Stomach (tissue), 4 donors: Measurements from ENCODE around the gene DRD3.

Experiments
- EP300 ChIP-seq: sonication (generic); formaldehyde crosslinking; IDR thresholded peaks from one replicate; pipeline ENCODE4 v1.6.1; 2017; ENCODE audit warnings: antibody characterized with exemption
- POLR2A ChIP-seq, 4 donors: fragments of 450-650 bp; IDR thresholded peaks; one replicate each; pipeline ENCODE4 v1.6.1; 2016; ENCODE audit warnings: antibody characterized with exemption in 4 of 4, control low read depth in 2 of 4, mild to moderate bottlenecking in 1 of 4, moderate library complexity in 1 of 4
- POLR2AphosphoS5 ChIP-seq, 3 donors: sonication (generic); formaldehyde crosslinking; IDR thresholded peaks; one replicate each; pipeline ENCODE4 v1.6.1; 2016; ENCODE audit warnings: antibody characterized with exemption in 3 of 3
- TF ChIP-seq, protein P1 (sequence below), 7 experiments: fragments of 450-650 bp in 4 of 7; fragments of 200-600 bp in 3 of 7; sonication (generic) in 3 of 7; IDR thresholded peaks; one replicate each; pipeline ENCODE4 v1.5.1; 2016 to 2019; ENCODE audit warnings: antibody characterized with exemption in 7 of 7, control low read depth in 2 of 7, mild to moderate bottlenecking in 1 of 7

GRCh38 chr3:114223143-114223542 lies 44.3 kb upstream of the DRD3 start:
- no peak for TF ChIP-seq POLR2AphosphoS5 (IDR thresholded peaks at IDR 0.05)
- TF ChIP-seq POLR2A (IDR thresholded peaks at IDR 0.05) = no peak
- TF ChIP-seq, protein P1, sequence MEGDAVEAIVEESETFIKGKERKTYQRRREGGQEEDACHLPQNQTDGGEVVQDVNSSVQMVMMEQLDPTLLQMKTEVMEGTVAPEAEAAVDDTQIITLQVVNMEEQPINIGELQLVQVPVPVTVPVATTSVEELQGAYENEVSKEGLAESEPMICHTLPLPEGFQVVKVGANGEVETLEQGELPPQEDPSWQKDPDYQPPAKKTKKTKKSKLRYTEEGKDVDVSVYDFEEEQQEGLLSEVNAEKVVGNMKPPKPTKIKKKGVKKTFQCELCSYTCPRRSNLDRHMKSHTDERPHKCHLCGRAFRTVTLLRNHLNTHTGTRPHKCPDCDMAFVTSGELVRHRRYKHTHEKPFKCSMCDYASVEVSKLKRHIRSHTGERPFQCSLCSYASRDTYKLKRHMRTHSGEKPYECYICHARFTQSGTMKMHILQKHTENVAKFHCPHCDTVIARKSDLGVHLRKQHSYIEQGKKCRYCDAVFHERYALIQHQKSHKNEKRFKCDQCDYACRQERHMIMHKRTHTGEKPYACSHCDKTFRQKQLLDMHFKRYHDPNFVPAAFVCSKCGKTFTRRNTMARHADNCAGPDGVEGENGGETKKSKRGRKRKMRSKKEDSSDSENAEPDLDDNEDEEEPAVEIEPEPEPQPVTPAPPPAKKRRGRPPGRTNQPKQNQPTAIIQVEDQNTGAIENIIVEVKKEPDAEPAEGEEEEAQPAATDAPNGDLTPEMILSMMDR (IDR thresholded peaks at IDR 0.05) = no peak
- TF ChIP-seq EP300 = no peak
